PC-3 (cell line): ENCODE results near the gene NAP1L1. TPM values are rescaled to one million over a fixed set of nuclear protein-coding genes. Genes with fewer than 3 reads are reported as not detected.

ENCODE experiments used
- ATAC-seq: fragments of 200-7000 bp; cut with Tn5 transposase; 2 replicates; pipeline ENCODE4 v1.9.1; 2020; ENCODE audit warnings: mild to moderate bottlenecking, moderate library complexity
- BruUV-seq: library from RNA; stranded (reverse); fragments of 400-500 nt; replicated peaks from 2 replicates; lab custom pipeline; 2021; lab: Mats Ljungman, UMichigan
- CTCF ChIA-PET: fragments of 300-600 bp; sonication (Branson Sonifier 250); formaldehyde crosslinking; loops from one replicate; lab custom pipeline; 2022; ENCODE audit warnings: antibody characterized with exemption; lab: Charles Lee
- POLR2A ChIA-PET: fragments of 300-600 bp; sonication (Branson Sonifier 250); formaldehyde crosslinking; loops from one replicate; lab custom pipeline; 2022; ENCODE audit warnings: antibody characterized with exemption; ENCODE audit not compliant: unreplicated experiment; lab: Charles Lee
- DNase-seq: peaks from one replicate; pipeline ENCODE4 v3.0.0-alpha.2; 2015
- H2AFZ ChIP-seq: fragments of 300-600 bp; sonication (generic); 2 replicates; pipeline ENCODE4 v1.6.0; 2016; ENCODE audit warnings: antibody characterized with exemption, low read length
- H3F3A ChIP-seq: fragments of 300-600 bp; sonication (generic); one replicate; pipeline ENCODE4 v1.6.0; 2017; ENCODE audit warnings: antibody characterized with exemption, low read length, control low read depth, mild to moderate bottlenecking; ENCODE audit not compliant: unreplicated experiment
- H3K27ac ChIP-seq: fragments of 300-600 bp; sonication (generic); 2 replicates; pipeline ENCODE4 v1.5.1; 2016; ENCODE audit warnings: mild to moderate bottlenecking, low read length
- H3K27me3 ChIP-seq: fragments of 300-600 bp; sonication (generic); 2 replicates; pipeline ENCODE4 v1.6.1; 2016; ENCODE audit warnings: low read length, mixed read lengths
- H3K36me3 ChIP-seq: fragments of 300-600 bp; sonication (generic); 2 replicates; pipeline ENCODE4 v1.6.1; 2016; ENCODE audit warnings: low read depth, mixed run types, low read length, mixed read lengths
- H3K4me1 ChIP-seq: fragments of 300-600 bp; sonication (generic); 2 replicates; pipeline ENCODE4 v1.5.1; 2016; ENCODE audit warnings: low read length; ENCODE audit not compliant: insufficient read depth
- H3K4me2 ChIP-seq: fragments of 300-600 bp; sonication (generic); 2 replicates; pipeline ENCODE4 v1.6.0; 2016; ENCODE audit warnings: low read length
- H3K4me3 ChIP-seq: fragments of 300-600 bp; sonication (generic); 2 replicates; pipeline ENCODE4 v1.5.1; 2016; ENCODE audit warnings: mild to moderate bottlenecking, low read length, mixed read lengths
- H3K79me2 ChIP-seq: fragments of 300-600 bp; sonication (generic); 2 replicates; pipeline ENCODE4 v1.6.1; 2017; ENCODE audit warnings: low read length, mixed read lengths
- H3K9ac ChIP-seq: fragments of 300-600 bp; sonication (generic); 2 replicates; pipeline ENCODE4 v1.6.0; 2016; ENCODE audit warnings: mild to moderate bottlenecking, low read length
- H3K9me2 ChIP-seq: fragments of 300-600 bp; sonication (generic); replicated peaks from 2 replicates; pipeline ENCODE4 v1.6.1; 2016; ENCODE audit warnings: mixed run types, low read length, mixed read lengths
- H3K9me3 ChIP-seq: fragments of 300-600 bp; sonication (generic); 2 replicates; pipeline ENCODE4 v1.6.1; 2016; ENCODE audit warnings: low read length, mixed read lengths
- H4K20me1 ChIP-seq: fragments of 300-600 bp; sonication (generic); 2 replicates; pipeline ENCODE4 v1.6.1; 2016; ENCODE audit warnings: low read length, mixed read lengths
- CTCF ChIP-seq: fragments of 300-600 bp; sonication (generic); conservative IDR thresholded peaks from 2 replicates; pipeline ENCODE4 v1.5.1; 2017; ENCODE audit warnings: antibody characterized with exemption, low read depth, mild to moderate bottlenecking, low read length
- EZH2 ChIP-seq: fragments of 300-600 bp; sonication (generic); IDR thresholded peaks from one replicate; pipeline ENCODE4 v1.6.1; 2017; ENCODE audit warnings: antibody characterized with exemption, mild to moderate bottlenecking, low read length; ENCODE audit not compliant: unreplicated experiment
- EZH2phosphoT487 ChIP-seq: fragments of 300-600 bp; sonication (generic); IDR thresholded peaks from 2 replicates; pipeline ENCODE4 v1.6.1; 2018; ENCODE audit warnings: mild to moderate bottlenecking, antibody characterized with exemption, low read length, borderline replicate concordance
- intact Hi-C: fragments of 100-400 bp; cut with micrococcal nuclease; formaldehyde crosslinking; loops from 2 replicates; pipeline ENCODE4 v1.9.0; 2023
- total RNA-seq: library from RNA; depleted of rRNA; stranded (reverse); fragments of >200 nt; gene quantifications from 2 replicates; pipeline ENCODE4 v1.2.3, GENCODE V29; 2014

Gene NAP1L1
- total RNA-seq, 1 experiment from 2014 or later: 200 TPM

- Histone ChIP-seq H3K9me3 (no peaks in the 10 kb centered on the region), H3K79me2 (no peaks in the 10 kb centered on the region), H4K20me1 (no peaks in the 10 kb centered on the region), H3K9ac (no peak overlapping the region), H3K4me2 (no peak overlapping the region), H3K27me3 (no peaks in the 10 kb centered on the region), H3K27ac (no peak overlapping the region), H2AFZ (no peak overlapping the region), H3K4me3 (no peak overlapping the region), H3K4me1 (peaks cover 14% of the 10 kb centered on the region), H3K9me2 (no peaks in the 10 kb centered on the region), H3F3A (no peaks in the 10 kb centered on the region), H3K36me3 (no peaks in the 10 kb centered on the region)
- DNase-seq (no peak), ATAC-seq (no peak)
- no TSS peak for BruUV-seq
- TF ChIP-seq EZH2phosphoT487 (no peak), CTCF (no peak), EZH2 (no peak)
- intact Hi-C loops: no loop called here
- ChIA-PET CTCF (no interaction called here), POLR2A (no interaction called here)
Observed at GRCh38 chr12:76002598-76003354, 81.7 kb downstream of the NAP1L1 start.

- no peaks in the 10 kb centered on the region for H4K20me1 ChIP-seq
- no peaks in the 10 kb centered on the region for H3K9me3 ChIP-seq
- no peaks in the 10 kb centered on the region for H3K36me3 ChIP-seq
- POLR2A ChIA-PET: no interaction called here
- no peak for ATAC-seq
- peaks cover 50% of the 10 kb centered on the region for H3K4me1 ChIP-seq
- no peaks in the 10 kb centered on the region for H3K79me2 ChIP-seq
- intact Hi-C loops: no loop called here
- H3K27ac ChIP-seq: no peak overlapping the region
- no peak for DNase-seq
- H3K9me2 ChIP-seq: no peaks in the 10 kb centered on the region
- no peaks in the 10 kb centered on the region for H3K27me3 ChIP-seq
- H3K4me2 ChIP-seq: peak overlapping the region; percentile 16; the same call in 1 of the 2 replicates
- TF ChIP-seq EZH2phosphoT487: no peak
- TF ChIP-seq EZH2: no peak
- no peak for TF ChIP-seq CTCF
- H3K9ac ChIP-seq: no peak overlapping the region
- BruUV-seq: no TSS peak
- CTCF ChIA-PET: no interaction called here
- H3F3A ChIP-seq: no peaks in the 10 kb centered on the region
- no peak overlapping the region for H3K4me3 ChIP-seq
- no peak overlapping the region for H2AFZ ChIP-seq
Observed at GRCh38 chr12:75998292-75999063, 86.0 kb downstream of the NAP1L1 start.

- no TSS peak for BruUV-seq
- no peaks in the 10 kb centered on the region for H4K20me1 ChIP-seq
- H3K4me2 ChIP-seq: peak overlapping the region; percentile 36; the same call in 1 of the 2 replicates
Observed at GRCh38 chr12:75997658-75998057, 86.8 kb downstream of the NAP1L1 start.

More at GRCh38 chr12:75997658-75998057, 86.8 kb downstream of the NAP1L1 start:
- Histone ChIP-seq H3F3A (no peaks in the 10 kb centered on the region), H3K27me3 (no peaks in the 10 kb centered on the region), H3K9me3 (no peaks in the 10 kb centered on the region), H3K4me3 (no peak overlapping the region), H2AFZ (no peak overlapping the region), H3K4me1 (peaks cover 50% of the 10 kb centered on the region), H3K36me3 (no peaks in the 10 kb centered on the region), H3K9ac (no peak overlapping the region), H3K9me2 (no peaks in the 10 kb centered on the region), H3K79me2 (no peaks in the 10 kb centered on the region), H3K27ac (peak overlapping the region; percentile 32)
- TF ChIP-seq EZH2 (no peak), EZH2phosphoT487 (no peak), CTCF (no peak)
- no peak for DNase-seq
- ATAC-seq: no peak
- POLR2A ChIA-PET: no interaction called here
- CTCF ChIA-PET: no interaction called here
- intact Hi-C loops: no loop called here
